HCT116 (cell line): ENCODE data around the gene TAF11.

Source experiments
- CEBPB ChIP-seq: IDR thresholded peaks from 2 replicates; pipeline ENCODE4 v1.6.1; 2012; ENCODE audit warnings: low read depth
- CTCF ChIP-seq, 3 experiments: fragments of 200-600 bp in 1 of 3; sonication (generic) in 1 of 3; IDR thresholded peaks in 2 of 3; conservative IDR thresholded peaks in 1 of 3; 2 replicates each; pipeline ENCODE4 v1.5.1; 2012 to 2017; ENCODE audit warnings: low read depth in 2 of 3, low read length in 2 of 3, antibody characterized with exemption in 1 of 3, borderline replicate concordance in 1 of 3, control low read depth in 1 of 3, mild to moderate bottlenecking in 1 of 3, mixed read lengths in 1 of 3, mixed run types in 1 of 3, moderate library complexity in 1 of 3; ENCODE audit not compliant: insufficient read depth in 1 of 3
- EZH2phosphoT487 ChIP-seq: fragments of 200-600 bp; IDR thresholded peaks from 2 replicates; pipeline ENCODE4 v1.6.1; 2018; ENCODE audit warnings: antibody characterized with exemption, borderline replicate concordance
- POLR2A ChIP-seq: IDR thresholded peaks from 2 replicates; pipeline ENCODE4 v1.7.0; 2011; ENCODE audit warnings: borderline replicate concordance; ENCODE audit not compliant: insufficient read depth, insufficient read length; ENCODE audit errors: extremely low read depth
- RAD21 ChIP-seq: IDR thresholded peaks from 2 replicates; pipeline ENCODE4 v1.6.1; 2012; ENCODE audit warnings: low read depth, mild to moderate bottlenecking
- SIN3A ChIP-seq: IDR thresholded peaks from 2 replicates; pipeline ENCODE4 v1.6.1; 2012; ENCODE audit warnings: low read depth
- SRF ChIP-seq: IDR thresholded peaks from 2 replicates; pipeline ENCODE4 v1.6.1; 2012; ENCODE audit warnings: low read depth

- no peak for TF ChIP-seq EZH2phosphoT487
- no peak for TF ChIP-seq POLR2A
- no peak for TF ChIP-seq RAD21
- TF ChIP-seq SIN3A, result no peak
- no peak for TF ChIP-seq CTCF (IDR thresholded peaks at IDR 0.05 in 2 of 3, conservative IDR thresholded peaks at IDR 0.05 in 1 of 3; ENCODE audit: borderline replicate concordance in 1 of 3, insufficient read depth in 1 of 3, low read depth in 2 of 3, low read length in 2 of 3)
- TF ChIP-seq SRF, result no peak
- no peak for TF ChIP-seq CEBPB
Measured at GRCh38 chr6:34871853-34872252, 16.0 kb downstream of the TAF11 start.
